ENCODE results near the gene RAB15. TPM values are rescaled to one million over a fixed set of nuclear protein-coding genes. Genes with fewer than 3 reads are reported as not detected.
"Not testable (repeated sequence)": the region's sequence is repeated elsewhere in the genome, so short reads cannot be mapped to it uniquely, and the experiment has no call there.

RAB15 gene
- total RNA-seq, 4 donors from 2014 or later = 2.5 to 10.0 (median 5.6) TPM

- 0% methylated on average over 1 to 3 of the region's 49 CpGs for whole genome bisulfite sequencing, 2 donors (ENCODE audit: low coverage in 1 of 2)
- Histone ChIP-seq H3K36me3 (no peaks in the 10 kb centered on the region), H3K27ac (peak within 1 kb of the TSS; percentile 79 to 98 (median 93)), H3K27me3 (peaks cover 11% of the 10 kb centered on the region), H3K4me3 (peak within 1 kb of the TSS; percentile 76 to 78), H3K9me3 (no peaks in the 10 kb centered on the region), H3K4me1 (peaks cover 6 to 48% (median 13%) of the 10 kb centered on the region in 3 donors)
- ATAC-seq = peak; percentile 99
- peak; percentile 96 for TF ChIP-seq POLR2AphosphoS5 (IDR thresholded peaks at IDR 0.05)
- peak; percentile 77 to 78 for TF ChIP-seq POLR2A (IDR thresholded peaks at IDR 0.05)
- TF ChIP-seq CTCF (IDR thresholded peaks at IDR 0.05) = peak in 1 of 4 experiments; percentile 18
- TF ChIP-seq EP300 (IDR thresholded peaks at IDR 0.05) = no peak
Measured at GRCh38 chr14:64914237-64915028, 57.7 kb downstream of the RAB15 start, which contains the start of gene CHURC1. CHURC1 (plus strand) TSS chr14:64914455; CDS start chr14:64914496, 41 bp downstream.

- Histone ChIP-seq H3K27me3 (peaks cover 16% of the 10 kb centered on the region), H3K27ac (peak overlapping the region; percentile 79 to 98 (median 93)), H3K4me1 (peaks cover 6 to 41% (median 13%) of the 10 kb centered on the region in 3 donors), H3K4me3 (peak overlapping the region; percentile 76 to 78)
- not testable (repeated sequence) for H3K36me3 ChIP-seq, H3K9me3 ChIP-seq, ATAC-seq
- 49 to 75% methylated on average over 2 to 3 of the region's 5 CpGs for WGBS, 2 donors (ENCODE audit: low coverage in 1 of 2)
Measured at GRCh38 chr14:64913477-64913876, 58.7 kb downstream of the RAB15 start.

GRCh38 chr14:64912261-64912660 lies 59.9 kb downstream of the RAB15 start:
- peaks cover 24% of the 10 kb centered on the region for H3K27me3 ChIP-seq
- no peak overlapping the region for H3K27ac ChIP-seq
- H3K4me3 ChIP-seq = no peak overlapping the region
- TF ChIP-seq POLR2A (IDR thresholded peaks at IDR 0.05) (no peak), CTCF (IDR thresholded peaks at IDR 0.05) (no peak), POLR2AphosphoS5 (IDR thresholded peaks at IDR 0.05) (no peak), EP300 (IDR thresholded peaks at IDR 0.05) (no peak)
- H3K36me3 ChIP-seq = no peaks in the 10 kb centered on the region
- WGBS, 2 donors (ENCODE audit: low coverage in 1 of 2) = 8 to 41% methylated on average over 1 of the region's 1 CpG
- H3K9me3 ChIP-seq = no peaks in the 10 kb centered on the region
- peaks cover 6 to 29% (median 13%) of the 10 kb centered on the region in 3 donors for H3K4me1 ChIP-seq
- ATAC-seq = no peak

GRCh38 chr14:64910847-64911495 lies 61.2 kb downstream of the RAB15 start:
- WGBS, 2 donors (ENCODE audit: low coverage in 1 of 2) = 15 to 17% methylated on average over 2 of the region's 3 CpGs
- Histone ChIP-seq H3K27me3 (peaks cover 29% of the 10 kb centered on the region), H3K36me3 (no peaks in the 10 kb centered on the region), H3K27ac (no peak overlapping the region), H3K4me1 (peaks cover 6 to 16% (median 9%) of the 10 kb centered on the region in 3 donors), H3K9me3 (no peaks in the 10 kb centered on the region), H3K4me3 (no peak overlapping the region)
- TF ChIP-seq EP300 (IDR thresholded peaks at IDR 0.05) = no peak
- TF ChIP-seq POLR2AphosphoS5 (IDR thresholded peaks at IDR 0.05) = no peak
- peak; percentile 11 to 51 (median 32) for TF ChIP-seq CTCF (IDR thresholded peaks at IDR 0.05)
- TF ChIP-seq POLR2A (IDR thresholded peaks at IDR 0.05) = no peak
- ATAC-seq = no peak

GRCh38 chr14:64906022-64906421 lies 66.1 kb downstream of the RAB15 start:
- ATAC-seq = no peak
- TF ChIP-seq POLR2A (IDR thresholded peaks at IDR 0.05) (no peak), EP300 (IDR thresholded peaks at IDR 0.05) (no peak), POLR2AphosphoS5 (IDR thresholded peaks at IDR 0.05) (no peak), CTCF (IDR thresholded peaks at IDR 0.05) (no peak)
- Histone ChIP-seq H3K36me3 (no peaks in the 10 kb centered on the region), H3K4me3 (no peak overlapping the region), H3K27me3 (peaks cover 29% of the 10 kb centered on the region), H3K27ac (no peak overlapping the region), H3K4me1 (no peaks in the 10 kb centered on the region), H3K9me3 (no peaks in the 10 kb centered on the region)
- 65 to 76% methylated on average over 6 of the region's 6 CpGs for WGBS, 2 donors (ENCODE audit: low coverage in 1 of 2)

Measured in gastroesophageal sphincter (tissue), 4 donors.